GM21825 (cell line): ENCODE results near the gene ARAP1.

ENCODE experiments used
- ATAC-seq: cut with Tn5 transposase; IDR thresholded peaks from one replicate; pipeline ENCODE4 v1.9.1; 2021; ENCODE audit warnings: mild to moderate bottlenecking, moderate library complexity; ENCODE audit not compliant: unreplicated experiment

The ARAP1 gene

GRCh38 chr11:72642043-72642883, 109.9 kb downstream of the ARAP1 start:
- no peak for ATAC-seq

- no peak for ATAC-seq
These were observed 110.6 kb downstream of the ARAP1 start for GRCh38 chr11:72641522-72642042.

- ATAC-seq, result no peak
These were observed 112.5 kb downstream of the ARAP1 start for GRCh38 chr11:72639502-72640375.

GRCh38 chr11:72637926-72638325, 114.3 kb downstream of the ARAP1 start:
- ATAC-seq, result no peak

GRCh38 chr11:72637198-72637597, 115.0 kb downstream of the ARAP1 start:
- ATAC-seq, result no peak

GRCh38 chr11:72636376-72636775, 115.8 kb downstream of the ARAP1 start:
- no peak for ATAC-seq

- ATAC-seq, result no peak
These were observed 116.3 kb downstream of the ARAP1 start for GRCh38 chr11:72635933-72636332.

- ATAC-seq, result no peak
These were observed 116.8 kb downstream of the ARAP1 start for GRCh38 chr11:72635309-72635915.
